MM.1S (cell line): ENCODE data around the gene MRNIP.

Experiments used
- EZH2 ChIP-seq: fragments of 300-600 bp; sonication (generic); optimal IDR thresholded peaks from 2 replicates; pipeline ENCODE3; 2017; ENCODE audit warnings: low read depth, mild to moderate bottlenecking, antibody characterized with exemption, low read length, mixed read lengths
- EZH2phosphoT487 ChIP-seq: fragments of 300-600 bp; sonication (generic); IDR thresholded peaks from 2 replicates; pipeline ENCODE4 v1.6.1; 2018; ENCODE audit warnings: antibody characterized with exemption, low read length
- TF ChIP-seq, protein P1 (sequence below): fragments of 300-600 bp; sonication (generic); IDR thresholded peaks from 2 replicates; pipeline ENCODE4 v1.5.1; 2016; ENCODE audit warnings: antibody characterized with exemption, low read length, mixed read lengths

DNA sequence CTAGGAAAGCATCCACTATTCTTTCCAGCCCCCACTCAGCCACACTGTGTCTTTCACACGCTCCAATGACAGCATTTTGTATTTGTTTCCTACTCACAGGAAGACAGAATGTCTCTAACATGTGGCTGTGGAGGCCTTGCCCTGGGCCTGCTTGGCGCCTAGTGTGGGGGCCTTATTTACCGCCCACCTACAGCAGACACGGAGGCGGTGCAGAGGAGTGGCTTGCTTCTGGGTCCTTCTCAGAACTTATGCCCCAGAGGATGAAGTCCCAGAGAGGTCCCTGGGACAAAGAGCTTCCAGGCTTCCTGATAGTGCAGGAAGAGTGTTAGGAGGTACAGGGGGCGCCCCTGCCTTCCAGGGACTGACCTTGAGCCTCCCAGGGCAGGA is 8.5 kb upstream of the MRNIP start:
- TF ChIP-seq, protein P1, sequence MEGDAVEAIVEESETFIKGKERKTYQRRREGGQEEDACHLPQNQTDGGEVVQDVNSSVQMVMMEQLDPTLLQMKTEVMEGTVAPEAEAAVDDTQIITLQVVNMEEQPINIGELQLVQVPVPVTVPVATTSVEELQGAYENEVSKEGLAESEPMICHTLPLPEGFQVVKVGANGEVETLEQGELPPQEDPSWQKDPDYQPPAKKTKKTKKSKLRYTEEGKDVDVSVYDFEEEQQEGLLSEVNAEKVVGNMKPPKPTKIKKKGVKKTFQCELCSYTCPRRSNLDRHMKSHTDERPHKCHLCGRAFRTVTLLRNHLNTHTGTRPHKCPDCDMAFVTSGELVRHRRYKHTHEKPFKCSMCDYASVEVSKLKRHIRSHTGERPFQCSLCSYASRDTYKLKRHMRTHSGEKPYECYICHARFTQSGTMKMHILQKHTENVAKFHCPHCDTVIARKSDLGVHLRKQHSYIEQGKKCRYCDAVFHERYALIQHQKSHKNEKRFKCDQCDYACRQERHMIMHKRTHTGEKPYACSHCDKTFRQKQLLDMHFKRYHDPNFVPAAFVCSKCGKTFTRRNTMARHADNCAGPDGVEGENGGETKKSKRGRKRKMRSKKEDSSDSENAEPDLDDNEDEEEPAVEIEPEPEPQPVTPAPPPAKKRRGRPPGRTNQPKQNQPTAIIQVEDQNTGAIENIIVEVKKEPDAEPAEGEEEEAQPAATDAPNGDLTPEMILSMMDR = no peak
- TF ChIP-seq EZH2 (no peak), EZH2phosphoT487 (no peak)
